Inflammatory macrophage (primary cell): ENCODE results near the gene PIK3R4.
A peak's percentile ranks its signal among the peaks of the same experiment; 100 is the strongest.

Source experiments
- DNase-seq, 2 donors: peaks; one replicate each; pipeline ENCODE4 v3.0.0-alpha.2; 2020 to 2022
- total RNA-seq, 18 experiments: gene quantifications; one replicate each; lab custom pipeline; 2026; ENCODE audit warnings: mixed read lengths in 6 of 18, inconsistent platforms in 2 of 18; lab: John Stamatoyannopoulos, UW

The PIK3R4 gene
- total RNA-seq, result 19.2 to 69.3 (median 51.3) reads per million in 18 experiments

DNA sequence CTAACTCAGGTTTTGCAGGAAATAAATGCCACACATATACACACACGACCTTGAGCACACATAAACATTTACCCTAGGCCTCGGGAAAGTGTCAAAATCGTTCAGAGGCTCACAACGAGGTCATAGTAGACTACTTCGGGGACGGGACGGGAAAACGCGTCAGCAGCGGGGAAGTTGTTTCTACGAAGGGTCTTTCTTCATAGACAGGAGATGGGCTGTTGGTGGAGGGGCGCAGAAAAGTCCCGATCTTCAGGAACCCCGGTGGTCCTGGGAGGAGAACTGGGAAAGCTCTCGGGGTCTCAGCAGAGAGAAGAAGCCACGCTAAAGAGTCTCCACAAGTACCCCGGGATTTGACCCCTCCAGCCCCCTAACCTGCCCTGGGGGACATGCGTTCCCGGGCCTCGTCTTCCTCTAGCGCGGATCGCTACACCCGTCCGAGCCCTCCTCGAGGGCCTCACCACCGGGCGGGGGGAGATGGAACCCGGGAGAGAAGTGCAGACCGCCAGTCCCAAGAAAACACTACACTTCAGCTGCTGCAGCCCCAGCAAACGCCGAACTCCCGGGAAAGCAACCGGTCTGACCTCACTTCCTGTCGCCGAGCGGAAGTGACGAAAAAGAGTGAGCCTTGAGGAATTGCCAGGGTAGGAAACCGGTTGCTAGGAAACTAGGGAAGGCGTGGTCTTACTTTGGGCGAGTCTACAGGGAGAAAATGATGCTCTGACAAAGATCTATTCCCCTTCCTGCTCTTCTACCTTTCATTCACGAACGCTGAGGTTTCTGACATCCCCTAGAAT is at the start of gene PIK3R4:
PIK3R4 (minus strand) TSS at position 584 of the 794 bp plus-strand sequence. CDS start 1,611 bp downstream, outside the sequence.
- DNase-seq, result peak; percentile 97 to 98

DNA sequence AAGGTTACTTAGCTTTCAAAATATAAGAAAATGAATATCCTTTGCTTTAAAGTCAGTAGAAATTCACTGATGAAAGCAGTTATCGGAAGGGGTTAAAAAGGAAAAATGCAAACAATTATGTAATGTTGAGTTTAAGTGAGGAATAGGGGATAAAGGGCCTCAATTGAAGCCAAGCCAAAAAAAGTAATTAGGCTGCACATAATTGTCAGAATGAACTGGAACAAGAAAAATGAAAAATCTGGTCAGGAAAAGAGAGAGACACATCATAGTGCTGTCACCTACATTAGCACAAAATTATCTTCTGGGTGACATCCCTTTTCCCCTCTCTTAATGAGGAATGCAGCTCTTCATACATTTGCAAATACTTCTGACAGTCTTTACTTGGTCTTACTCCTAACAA is 48.8 kb upstream of the PIK3R4 start:
- no peak for DNase-seq

- no peak for DNase-seq
These were observed 45.6 kb upstream of the PIK3R4 start for GRCh38 chr3:130792246-130792645.

GRCh38 chr3:130789782-130790322 is 43.2 kb upstream of the PIK3R4 start:
- DNase-seq, result no peak

DNA sequence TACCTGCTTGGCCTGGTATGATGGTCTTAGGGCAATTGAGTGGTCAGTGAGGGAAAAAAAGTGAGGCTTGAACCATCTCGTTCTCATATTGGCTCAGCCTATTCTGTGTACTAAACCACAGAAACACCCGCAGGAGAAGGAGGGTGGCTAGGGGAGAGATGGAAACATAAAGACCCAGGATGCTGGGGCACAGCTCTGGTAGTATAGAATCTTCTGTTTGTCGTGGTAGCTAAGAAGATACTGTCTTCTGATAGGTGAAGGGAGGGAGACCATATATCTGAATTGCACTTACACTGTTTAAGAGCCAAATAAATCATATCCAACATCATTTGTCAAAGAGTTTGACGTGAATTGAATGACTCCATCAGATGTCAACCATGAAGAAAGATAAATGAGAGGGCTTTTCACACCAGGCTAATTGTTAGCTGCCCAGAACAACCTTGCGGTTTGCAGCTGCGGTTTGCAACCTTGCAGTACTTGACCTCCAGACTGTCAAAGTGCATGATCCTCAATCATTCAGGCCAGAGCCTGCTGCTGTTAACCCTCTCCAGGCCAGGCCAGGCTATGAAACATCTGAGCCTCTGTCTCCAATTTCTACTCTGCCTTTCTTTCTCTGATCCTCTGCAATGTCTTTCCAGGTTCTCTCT is 40.9 kb upstream of the PIK3R4 start:
- no peak for DNase-seq

GRCh38 chr3:130786306-130786705 is 39.7 kb upstream of the PIK3R4 start:
- no peak for DNase-seq

GRCh38 chr3:130783629-130784028 is 37.0 kb upstream of the PIK3R4 start:
- DNase-seq, result no peak

- no peak for DNase-seq
These were observed 32.9 kb upstream of the PIK3R4 start for GRCh38 chr3:130779486-130779885.

- DNase-seq, result no peak
These were observed 32.4 kb upstream of the PIK3R4 start for GRCh38 chr3:130779031-130779430.

GRCh38 chr3:130773366-130773765 is 26.7 kb upstream of the PIK3R4 start:
- DNase-seq, result no peak

DNA sequence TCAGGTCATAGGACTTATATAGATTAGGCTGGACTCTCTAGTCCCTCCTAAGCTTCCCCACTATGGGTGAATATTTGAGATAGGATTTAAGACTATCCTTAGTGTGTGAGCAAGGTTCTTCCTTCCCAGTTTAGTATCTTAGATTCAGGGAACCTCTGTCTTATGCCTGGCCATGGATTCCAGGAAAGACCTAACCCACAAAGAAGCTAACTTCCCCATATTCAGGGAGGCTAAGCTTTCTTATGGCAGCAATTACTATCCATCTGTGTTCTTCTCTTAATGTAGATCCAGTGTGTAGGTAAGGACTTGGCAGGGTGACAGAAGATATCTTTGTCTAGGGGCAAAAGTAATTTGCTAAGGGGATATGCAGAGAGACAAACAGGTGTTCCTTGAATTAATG is 25.5 kb upstream of the PIK3R4 start:
- peak; percentile 33 to 50 for DNase-seq

- no peak for DNase-seq
These were observed 24.0 kb upstream of the PIK3R4 start for GRCh38 chr3:130770644-130771043.

GRCh38 chr3:130761730-130762311 is 15.2 kb upstream of the PIK3R4 start:
- no peak for DNase-seq

GRCh38 chr3:130760922-130761321 is 14.3 kb upstream of the PIK3R4 start:
- DNase-seq, result no peak

DNA sequence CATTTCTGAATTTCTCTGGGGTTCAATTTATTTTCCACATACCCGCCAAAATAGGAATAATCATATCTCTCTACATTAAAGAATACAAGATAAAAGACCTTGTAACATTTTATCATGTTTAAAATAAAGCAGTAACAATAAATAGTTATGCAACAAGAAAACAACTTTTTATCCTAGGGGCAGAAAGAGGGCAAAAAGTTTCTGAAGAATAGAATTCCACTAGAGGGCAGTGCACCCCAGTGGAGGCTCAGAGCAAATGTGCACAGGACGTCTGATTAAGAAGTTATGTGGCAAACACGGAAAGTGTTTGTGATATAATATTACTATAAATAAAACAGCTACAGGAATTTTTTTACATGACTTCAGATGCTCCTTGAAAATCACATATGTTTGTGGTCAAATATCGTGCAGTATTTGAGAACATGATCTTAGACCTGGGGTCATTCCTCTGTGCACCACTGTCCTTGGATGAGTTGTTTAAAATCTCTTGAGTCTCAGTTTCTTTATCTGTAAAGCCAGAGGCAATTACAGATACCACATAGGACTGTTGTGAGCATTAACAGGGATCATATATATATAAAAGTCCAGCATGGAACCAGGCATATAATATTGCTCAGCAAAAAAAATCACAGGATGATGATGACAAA is 13.2 kb upstream of the PIK3R4 start:
- peak; percentile 79 to 89 for DNase-seq

GRCh38 chr3:130758624-130759369 is 12.2 kb upstream of the PIK3R4 start:
- DNase-seq, result peak in 1 of 2 donors; percentile 9

GRCh38 chr3:130757611-130758150 is 11.1 kb upstream of the PIK3R4 start:
- DNase-seq, result no peak

DNA sequence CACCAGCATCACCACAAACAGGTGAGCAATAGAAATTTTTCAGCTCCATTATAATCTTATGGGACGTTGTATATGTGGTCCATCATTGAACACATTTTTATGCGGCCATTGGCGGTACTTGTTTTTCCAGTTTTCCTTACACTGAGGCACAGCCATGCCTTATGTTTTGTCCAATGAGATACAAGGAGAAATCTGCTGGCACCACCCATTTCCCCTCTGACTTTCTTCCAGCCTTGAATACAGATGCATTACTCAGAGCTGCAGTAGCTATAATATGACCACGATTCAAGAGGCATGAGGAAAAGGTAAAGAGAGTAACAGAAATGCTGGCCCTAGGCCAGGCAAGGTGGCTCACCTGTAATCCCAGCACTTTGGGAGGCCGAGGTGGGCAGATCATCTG is 9.0 kb upstream of the PIK3R4 start:
- no peak for DNase-seq

DNA sequence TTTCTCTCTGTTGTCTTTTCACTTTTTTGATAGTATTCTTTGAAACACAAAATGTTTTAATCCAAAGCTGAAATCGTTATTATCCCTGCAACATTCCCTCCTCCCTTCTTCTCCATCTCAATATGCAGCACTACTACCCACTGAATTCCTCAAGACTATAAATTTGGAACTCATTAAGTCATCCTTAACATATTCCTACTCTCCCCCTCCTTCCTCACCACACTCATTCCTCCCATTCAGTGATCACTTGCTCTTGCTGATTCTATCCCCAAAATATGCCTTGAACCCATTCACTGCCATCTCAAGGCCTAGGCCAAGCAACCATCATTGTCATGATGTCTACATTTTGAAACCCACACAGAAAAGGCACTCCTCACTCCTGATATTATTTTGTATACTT is 2.4 kb upstream of the PIK3R4 start:
- DNase-seq, result no peak

DNA sequence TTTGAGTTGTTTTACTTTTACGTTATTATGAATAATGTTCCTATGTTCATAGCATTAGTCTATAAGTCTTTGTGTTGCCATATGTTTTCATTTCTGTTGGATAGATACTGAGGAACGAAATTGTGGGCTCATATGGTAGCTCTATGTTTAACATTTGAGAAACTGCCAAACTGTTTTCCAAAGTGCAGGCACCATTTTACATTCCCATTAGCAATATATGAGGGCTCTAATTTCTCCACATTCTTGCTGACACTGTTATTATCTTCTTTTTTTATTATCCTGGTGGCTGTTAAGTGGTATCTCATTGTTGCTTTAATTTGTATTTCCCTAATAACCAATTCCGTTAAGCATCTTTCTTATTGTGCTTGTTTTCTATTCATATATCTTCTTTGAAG is 1.8 kb upstream of the PIK3R4 start:
- DNase-seq, result no peak

DNA sequence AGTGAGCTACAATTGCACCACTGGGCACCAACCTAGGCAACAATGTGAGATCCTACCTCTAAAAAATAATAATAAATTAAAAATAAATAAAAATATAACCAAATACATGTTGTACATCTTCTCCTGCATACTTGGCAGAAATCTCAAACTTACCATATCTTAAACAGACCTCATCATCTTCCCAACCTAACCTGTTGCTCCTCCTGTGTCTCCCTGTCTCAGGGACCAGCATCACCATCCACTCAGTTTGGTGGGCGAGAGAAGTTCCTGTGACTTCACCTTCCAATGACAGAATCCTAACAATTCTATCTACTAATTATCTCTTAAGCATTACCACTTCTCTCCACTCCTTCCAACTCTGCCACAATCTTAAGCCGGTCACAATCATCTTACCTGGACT is 3.3 kb downstream of the PIK3R4 start:
- DNase-seq, result no peak
